ENCODE data around the gene SGCD. TPM values are rescaled to one million over a fixed set of nuclear protein-coding genes. Genes with fewer than 3 reads are reported as not detected.

The SGCD gene
- total RNA-seq, 2 experiments from 2014 or later = not detected

GRCh38 chr5:156699147-156699546, 372.2 kb downstream of the SGCD start:
- H3K27ac ChIP-seq (ENCODE audit: low read depth, low read length, poor library complexity, severe bottlenecking) = no peak overlapping the region
- H4K20me1 ChIP-seq (ENCODE audit: insufficient read depth, low read length) = no peaks in the 10 kb centered on the region
- ChIA-PET POLR2A (interaction anchor here (0.6 to 0.9 kb wide), 3 partner anchors 11 to 898 kb away, joined by 3 to 4 read pairs (median 4); no protein-coding TSS in a partner anchor), CTCF (ENCODE audit: unreplicated experiment) (interaction anchor here (0.6 kb wide), 2 partner anchors 228 to 339 kb away, joined by 6 to 7 read pairs; no protein-coding TSS in a partner anchor)
- TF ChIP-seq EZH2phosphoT487 (IDR thresholded peaks at IDR 0.05; ENCODE audit: borderline replicate concordance, low read depth, low read length) (no peak), CTCF (conservative IDR thresholded peaks at IDR 0.05; ENCODE audit: low read length) (no peak)
- H3K9me2 ChIP-seq (ENCODE audit: insufficient read depth, low read length) = no peaks in the 10 kb centered on the region
- intact Hi-C loops (cut with micrococcal nuclease; ENCODE audit: unreplicated experiment) = no loop called here
- no peak overlapping the region for H3K4me2 ChIP-seq (ENCODE audit: low read length)
- H3K4me1 ChIP-seq (ENCODE audit: insufficient read depth, low read length, poor library complexity, severe bottlenecking) = no peaks in the 10 kb centered on the region
- DNase-seq (ENCODE audit: low spot score) = no peak
- no peak overlapping the region for H3K4me3 ChIP-seq (ENCODE audit: low read depth, low read length, poor library complexity, severe bottlenecking)
- no peaks in the 10 kb centered on the region for H3K79me2 ChIP-seq (ENCODE audit: insufficient read depth, low read depth, low read length)
- no TSS peak for BruUV-seq (replicated peaks)
- no peaks in the 10 kb centered on the region for H3K36me3 ChIP-seq (ENCODE audit: insufficient read depth, low read length)
- no peaks in the 10 kb centered on the region for H3K9me3 ChIP-seq (ENCODE audit: low read length)
- H2AFZ ChIP-seq (ENCODE audit: low read length) = no peak overlapping the region

- ChIA-PET POLR2A (interaction anchor here (0.5 to 2.3 kb wide), 4 partner anchors 10 to 298 kb away, joined by 3 to 8 read pairs (median 4); no protein-coding TSS in a partner anchor), CTCF (ENCODE audit: unreplicated experiment) (no interaction called here)
- H3K36me3 ChIP-seq (ENCODE audit: insufficient read depth, low read length) = no peaks in the 10 kb centered on the region
- BruUV-seq (replicated peaks) = no TSS peak
- no peak for TF ChIP-seq EZH2phosphoT487 (IDR thresholded peaks at IDR 0.05; ENCODE audit: borderline replicate concordance, low read depth, low read length)
- no peak for TF ChIP-seq CTCF (conservative IDR thresholded peaks at IDR 0.05; ENCODE audit: low read length)
- no peak for DNase-seq (ENCODE audit: low spot score)
- no peaks in the 10 kb centered on the region for H3K79me2 ChIP-seq (ENCODE audit: insufficient read depth, low read depth, low read length)
- no peak overlapping the region for H3K4me2 ChIP-seq (ENCODE audit: low read length)
- H3K9me3 ChIP-seq (ENCODE audit: low read length) = no peaks in the 10 kb centered on the region
- no peaks in the 10 kb centered on the region for H3K4me1 ChIP-seq (ENCODE audit: insufficient read depth, low read length, poor library complexity, severe bottlenecking)
- no peaks in the 10 kb centered on the region for H3K9me2 ChIP-seq (ENCODE audit: insufficient read depth, low read length)
- H3K27ac ChIP-seq (ENCODE audit: low read depth, low read length, poor library complexity, severe bottlenecking) = no peak overlapping the region
- no peak overlapping the region for H2AFZ ChIP-seq (ENCODE audit: low read length)
- intact Hi-C loops (cut with micrococcal nuclease; ENCODE audit: unreplicated experiment) = no loop called here
- no peaks in the 10 kb centered on the region for H4K20me1 ChIP-seq (ENCODE audit: insufficient read depth, low read length)
- H3K4me3 ChIP-seq (ENCODE audit: low read depth, low read length, poor library complexity, severe bottlenecking) = no peak overlapping the region
Observed at GRCh38 chr5:156704139-156704538, 377.2 kb downstream of the SGCD start.

- H4K20me1 ChIP-seq (ENCODE audit: insufficient read depth, low read length) = no peaks in the 10 kb centered on the region
- intact Hi-C loops (cut with micrococcal nuclease; ENCODE audit: unreplicated experiment) = no loop called here
- no peaks in the 10 kb centered on the region for H3K79me2 ChIP-seq (ENCODE audit: insufficient read depth, low read depth, low read length)
- H3K4me2 ChIP-seq (ENCODE audit: low read length) = no peak overlapping the region
- ChIA-PET CTCF (ENCODE audit: unreplicated experiment) (no interaction called here), POLR2A (no interaction called here)
- H3K4me3 ChIP-seq (ENCODE audit: low read depth, low read length, poor library complexity, severe bottlenecking) = no peak overlapping the region
- no peak for TF ChIP-seq CTCF (conservative IDR thresholded peaks at IDR 0.05; ENCODE audit: low read length)
- TF ChIP-seq EZH2phosphoT487 (IDR thresholded peaks at IDR 0.05; ENCODE audit: borderline replicate concordance, low read depth, low read length) = no peak
- H3K9me2 ChIP-seq (ENCODE audit: insufficient read depth, low read length) = no peaks in the 10 kb centered on the region
- no peaks in the 10 kb centered on the region for H3K4me1 ChIP-seq (ENCODE audit: insufficient read depth, low read length, poor library complexity, severe bottlenecking)
- no peaks in the 10 kb centered on the region for H3K36me3 ChIP-seq (ENCODE audit: insufficient read depth, low read length)
- no peak for DNase-seq (ENCODE audit: low spot score)
- H2AFZ ChIP-seq (ENCODE audit: low read length) = no peak overlapping the region
- no peak overlapping the region for H3K27ac ChIP-seq (ENCODE audit: low read depth, low read length, poor library complexity, severe bottlenecking)
- BruUV-seq (replicated peaks) = no TSS peak
- no peaks in the 10 kb centered on the region for H3K9me3 ChIP-seq (ENCODE audit: low read length)
Observed at GRCh38 chr5:156706631-156707030, 379.7 kb downstream of the SGCD start.

Data from OCI-LY7 (cell line).